HL-60 (cell line): Measurements from ENCODE around the gene AKAP13.
A peak's percentile ranks its signal among the peaks of the same experiment; 100 is the strongest.

Experiments
- DNase-seq, 2 experiments: peaks; one replicate each; pipeline ENCODE4 v3.0.0-alpha.2; 2010 to 2020; ENCODE audit warnings: low read depth in 1 of 2, low spot score in 1 of 2
- H3K27ac ChIP-seq: fragments of 250-450 bp; sonication (Bioruptor Pico); replicated peaks from 2 replicates; pipeline ENCODE4 v1.5.1; 2020; ENCODE audit warnings: mild to moderate bottlenecking, moderate library complexity
- H3K27me3 ChIP-seq: fragments of 250-450 bp; sonication (Bioruptor Pico); 2 replicates; pipeline ENCODE4 v1.5.1; 2021; ENCODE audit warnings: mild to moderate bottlenecking, moderate library complexity; ENCODE audit not compliant: insufficient read depth, poor library complexity, severe bottlenecking
- H3K4me3 ChIP-seq: replicated peaks from 2 replicates; pipeline ENCODE4 v1.5.1; 2011; ENCODE audit warnings: mild to moderate bottlenecking, control low read depth, low read length; ENCODE audit not compliant: insufficient read depth
- CTCF ChIP-seq: IDR thresholded peaks from one replicate; pipeline ENCODE4 v1.5.1; 2011; ENCODE audit warnings: low read length, control low read depth, inconsistent platforms; ENCODE audit not compliant: insufficient read depth
- GABPA ChIP-seq: IDR thresholded peaks from 2 replicates; pipeline ENCODE4 v1.6.1; 2012; ENCODE audit warnings: low read depth
- POLR2AphosphoS5 ChIP-seq: IDR thresholded peaks from 2 replicates; pipeline ENCODE4 v1.6.1; 2012; ENCODE audit warnings: low read depth
- REST ChIP-seq: IDR thresholded peaks from 2 replicates; pipeline ENCODE4 v1.6.1; 2012; ENCODE audit warnings: low read depth; ENCODE audit not compliant: insufficient replicate concordance
- SPI1 ChIP-seq: IDR thresholded peaks from 2 replicates; pipeline ENCODE4 v1.6.1; 2012; ENCODE audit warnings: low read depth, mild to moderate bottlenecking, borderline replicate concordance
- long read RNA-seq: library from polyadenylated mRNA; unstranded; transcript quantifications from one replicate; pipeline ENCODE4 v2.0.0, GENCODE V29; 2020

The AKAP13 gene
- long read RNA-seq, full-length matches to known transcripts: 3 of 46 reads
- long read RNA-seq, partial matches to known transcripts: 17 of 46 reads
- long read RNA-seq, other reads (novel, unspliced or antisense): 26 of 46 reads

- TF ChIP-seq POLR2AphosphoS5 (no peak), REST (no peak)
- H3K4me3 ChIP-seq: peak within 1 kb of the TSS; percentile 80
Measured at GRCh38 chr15:85380217-85380811, at the start of gene AKAP13. AKAP13 (plus strand) TSS chr15:85380603; CDS start chr15:85485721, 105,118 bp downstream.

GRCh38 chr15:85330901-85331588 is 49.4 kb upstream of the AKAP13 start:
- H3K27me3 ChIP-seq: no peaks in the 10 kb centered on the region
- 0 out of 2 replicates have a peak overlapping the region, but pooled peaks have one; percentile 5 for H3K4me3 ChIP-seq
- TF ChIP-seq GABPA (no peak), SPI1 (peak; percentile 8; the same call in 1 of the 2 replicates), POLR2AphosphoS5 (no peak), REST (no peak), CTCF (peak; percentile 85)
- peak overlapping the region; percentile 31; the same call in 1 of the 2 replicates for H3K27ac ChIP-seq
- peak; percentile 83 to 86 for DNase-seq

More at GRCh38 chr15:85380217-85380811, at the start of gene AKAP13:
- DNase-seq: peak; percentile 95 to 98
- Histone ChIP-seq H3K27me3 (peaks cover 3% of the 10 kb centered on the region), H3K27ac (0 out of 2 replicates have a peak within 1 kb of the TSS, but pooled peaks have one; percentile 45)

GRCh38 chr15:85331655-85332285 is 48.6 kb upstream of the AKAP13 start:
- TF ChIP-seq GABPA: no peak
- no peak for TF ChIP-seq REST
- TF ChIP-seq SPI1: no peak
- no peak for TF ChIP-seq CTCF
- TF ChIP-seq POLR2AphosphoS5: no peak
- Histone ChIP-seq H3K4me3 (no peak overlapping the region), H3K27ac (peak overlapping the region; percentile 31; the same call in 1 of the 2 replicates), H3K27me3 (no peaks in the 10 kb centered on the region)
- no peak for DNase-seq
